Naive B cell (primary cell): ENCODE results near the gene LKAAEAR1. TPM values are rescaled to one million over a fixed set of nuclear protein-coding genes. Genes with fewer than 3 reads are reported as not detected.
A peak's percentile ranks its signal among the peaks of the same experiment; 100 is the strongest.
"Not testable (repeated sequence)": the region's sequence is repeated elsewhere in the genome, so short reads cannot be mapped to it uniquely, and the experiment has no call there.

Experiments used
- ATAC-seq, 2 donors: fragments of 150-1000 bp; cut with Tn5 transposase; 2 replicates each; pipeline ENCODE4 v1.10.0; 2021; ENCODE audit warnings: low read depth in 2 of 2, mild to moderate bottlenecking in 2 of 2, moderate library complexity in 2 of 2
- DNase-seq: peaks from one replicate; pipeline ENCODE4 v3.0.0; 2022
- H3K27ac Mint-ChIP-seq, 6 donors: one replicate each; pipeline ENCODE4 v1.8.0; 2020 to 2022; ENCODE audit warnings: mild to moderate bottlenecking in 6 of 6, mixed read lengths in 6 of 6, moderate library complexity in 5 of 6, inconsistent platforms in 2 of 6
- H3K27me3 Mint-ChIP-seq, 3 donors: one replicate each; pipeline ENCODE4 v1.8.0; 2021 to 2022; ENCODE audit warnings: mixed read lengths in 3 of 3, mild to moderate bottlenecking in 1 of 3
- H3K36me3 Mint-ChIP-seq, 2 donors: one replicate each; pipeline ENCODE4 v1.8.0; 2020 to 2022; ENCODE audit warnings: mixed read lengths in 2 of 2, inconsistent platforms in 1 of 2, mild to moderate bottlenecking in 1 of 2
- H3K4me1 Mint-ChIP-seq, 3 donors: one replicate each; pipeline ENCODE4 v1.8.0; 2020 to 2022; ENCODE audit warnings: mixed read lengths in 3 of 3, inconsistent platforms in 1 of 3, mild to moderate bottlenecking in 1 of 3, moderate library complexity in 1 of 3
- H3K4me3 Mint-ChIP-seq, 8 donors: one replicate each; pipeline ENCODE4 v1.8.0; 2020 to 2022; ENCODE audit warnings: mild to moderate bottlenecking in 8 of 8, mixed read lengths in 8 of 8, moderate library complexity in 8 of 8, inconsistent platforms in 2 of 8
- H3K9me3 Mint-ChIP-seq, 7 donors: one replicate each; pipeline ENCODE4 v1.8.0; 2020 to 2022; ENCODE audit warnings: mixed read lengths in 7 of 7, mild to moderate bottlenecking in 5 of 7, inconsistent platforms in 2 of 7, moderate library complexity in 1 of 7
- polyA plus RNA-seq, 6 donors: library from polyadenylated mRNA; unstranded; fragments of 300-500 nt; fragmentation: Illumina TruSeq; gene quantifications; one replicate each; pipeline ENCODE4 v1.2.3, GENCODE V29; 2021; ENCODE audit warnings: low read depth in 6 of 6

LKAAEAR1 gene
- polyA plus RNA-seq, 6 donors from 2014 or later = 0.47 TPM; not detected in 5

- Mint-ChIP-seq H3K27me3 (peaks cover 0 to 15% (median 8%) of the 10 kb centered on the region in 3 donors), H3K27ac (peak overlapping the region in 2 of 6 donors; percentile 80 to 89), H3K9me3 (peaks cover 0 to 6% (median 0%) of the 10 kb centered on the region in 7 donors), H3K4me1 (peaks cover 16 to 22% (median 21%) of the 10 kb centered on the region in 3 donors), H3K36me3 (peaks cover 0 to 8% of the 10 kb centered on the region in 2 donors), H3K4me3 (no peak overlapping the region)
- ATAC-seq (no peak), DNase-seq (no peak)
Observed at GRCh38 chr20:64099086-64099786, 15.0 kb upstream of the LKAAEAR1 start.

GRCh38 chr20:64098471-64099013 is 14.3 kb upstream of the LKAAEAR1 start:
- no peak overlapping the region for H3K4me3 Mint-ChIP-seq
- no peak for DNase-seq
- H3K9me3 Mint-ChIP-seq = peaks cover 0 to 6% (median 0%) of the 10 kb centered on the region in 7 donors
- H3K36me3 Mint-ChIP-seq = peaks cover 0 to 8% of the 10 kb centered on the region in 2 donors
- H3K27me3 Mint-ChIP-seq = peaks cover 0 to 8% (median 3%) of the 10 kb centered on the region in 3 donors
- peak overlapping the region in 2 of 6 donors; percentile 0 to 67 for H3K27ac Mint-ChIP-seq
- no peak for ATAC-seq
- H3K4me1 Mint-ChIP-seq = peaks cover 16 to 21% (median 19%) of the 10 kb centered on the region in 3 donors

GRCh38 chr20:64096535-64096934 is 12.3 kb upstream of the LKAAEAR1 start:
- peaks cover 0 to 8% of the 10 kb centered on the region in 2 donors for H3K36me3 Mint-ChIP-seq
- peaks cover 10 to 19% (median 19%) of the 10 kb centered on the region in 3 donors for H3K4me1 Mint-ChIP-seq
- ATAC-seq (no peak), DNase-seq (no peak)
- H3K27me3 Mint-ChIP-seq = peaks cover 0 to 4% (median 0%) of the 10 kb centered on the region in 3 donors
- H3K9me3 Mint-ChIP-seq = peaks cover 0 to 6% (median 0%) of the 10 kb centered on the region in 7 donors
- H3K27ac Mint-ChIP-seq = peak overlapping the region in 1 of 6 donors; percentile 5
- H3K4me3 Mint-ChIP-seq = no peak overlapping the region

GRCh38 chr20:64095927-64096326 is 11.7 kb upstream of the LKAAEAR1 start:
- H3K9me3 Mint-ChIP-seq = peaks cover 0 to 6% (median 0%) of the 10 kb centered on the region in 7 donors
- no peak overlapping the region for H3K4me3 Mint-ChIP-seq
- ATAC-seq = no peak
- H3K36me3 Mint-ChIP-seq = peaks cover 0 to 8% of the 10 kb centered on the region in 2 donors
- H3K27me3 Mint-ChIP-seq = no peaks in the 10 kb centered on the region
- no peak overlapping the region for H3K27ac Mint-ChIP-seq
- H3K4me1 Mint-ChIP-seq = peaks cover 6 to 15% (median 13%) of the 10 kb centered on the region in 3 donors
- DNase-seq = no peak

GRCh38 chr20:64095455-64095854 is 11.3 kb upstream of the LKAAEAR1 start:
- ATAC-seq = no peak
- Mint-ChIP-seq H3K4me1 (peaks cover 6 to 15% (median 10%) of the 10 kb centered on the region in 3 donors), H3K27me3 (no peaks in the 10 kb centered on the region), H3K27ac (no peak overlapping the region), H3K4me3 (no peak overlapping the region), H3K9me3 (peaks cover 0 to 6% (median 0%) of the 10 kb centered on the region in 7 donors), H3K36me3 (peaks cover 0 to 8% of the 10 kb centered on the region in 2 donors)
- DNase-seq = no peak

- ATAC-seq (no peak), DNase-seq (no peak)
- H3K27me3 Mint-ChIP-seq = peaks cover 0 to 7% (median 0%) of the 10 kb centered on the region in 3 donors
- H3K9me3 Mint-ChIP-seq = peaks cover 0 to 6% (median 0%) of the 10 kb centered on the region in 7 donors
- peaks cover 2 to 18% (median 6%) of the 10 kb centered on the region in 3 donors for H3K4me1 Mint-ChIP-seq
- peaks cover 0 to 8% of the 10 kb centered on the region in 2 donors for H3K36me3 Mint-ChIP-seq
- peak overlapping the region in 2 of 6 donors; percentile 85 to 86 for H3K27ac Mint-ChIP-seq
- no peak overlapping the region for H3K4me3 Mint-ChIP-seq
Observed at GRCh38 chr20:64093013-64093503, 8.9 kb upstream of the LKAAEAR1 start.

GRCh38 chr20:64092258-64093012 is 8.2 kb upstream of the LKAAEAR1 start:
- peaks cover 2 to 18% (median 6%) of the 10 kb centered on the region in 3 donors for H3K4me1 Mint-ChIP-seq

GRCh38 chr20:64091770-64092169 is 7.6 kb upstream of the LKAAEAR1 start:
- H3K4me1 Mint-ChIP-seq = peaks cover 2 to 15% (median 6%) of the 10 kb centered on the region in 3 donors
- DNase-seq = no peak
- ATAC-seq = no peak
- H3K27ac Mint-ChIP-seq = no peak overlapping the region
- H3K27me3 Mint-ChIP-seq = peaks cover 0 to 7% (median 0%) of the 10 kb centered on the region in 3 donors
- peaks cover 0 to 6% (median 3%) of the 10 kb centered on the region in 7 donors for H3K9me3 Mint-ChIP-seq
- peaks cover 0 to 4% of the 10 kb centered on the region in 2 donors for H3K36me3 Mint-ChIP-seq
- peak overlapping the region in 1 of 8 donors; percentile 15 for H3K4me3 Mint-ChIP-seq

More at GRCh38 chr20:64092258-64093012, 8.2 kb upstream of the LKAAEAR1 start:
- Mint-ChIP-seq H3K27ac (no peak overlapping the region), H3K9me3 (peaks cover 0 to 6% (median 3%) of the 10 kb centered on the region in 7 donors), H3K36me3 (peaks cover 0 to 8% of the 10 kb centered on the region in 2 donors), H3K27me3 (peaks cover 0 to 7% (median 0%) of the 10 kb centered on the region in 3 donors), H3K4me3 (no peak overlapping the region)
- ATAC-seq (no peak), DNase-seq (no peak)

GRCh38 chr20:64091340-64091739 is 7.1 kb upstream of the LKAAEAR1 start:
- Mint-ChIP-seq H3K4me3 (no peak overlapping the region), H3K27ac (no peak overlapping the region), H3K36me3 (no peaks in the 10 kb centered on the region), H3K27me3 (peaks cover 0 to 7% (median 0%) of the 10 kb centered on the region in 3 donors), H3K4me1 (peaks cover 2 to 12% (median 6%) of the 10 kb centered on the region in 3 donors), H3K9me3 (peaks cover 0 to 7% (median 0%) of the 10 kb centered on the region in 7 donors)
- DNase-seq (no peak), ATAC-seq (no peak)

GRCh38 chr20:64090165-64090564 is 6.0 kb upstream of the LKAAEAR1 start:
- Mint-ChIP-seq H3K4me3 (no peak overlapping the region), H3K27me3 (peaks cover 0 to 7% (median 1%) of the 10 kb centered on the region in 3 donors), H3K36me3 (no peaks in the 10 kb centered on the region), H3K4me1 (peaks cover 2 to 12% (median 7%) of the 10 kb centered on the region in 3 donors), H3K9me3 (peaks cover 0 to 7% (median 0%) of the 10 kb centered on the region in 7 donors), H3K27ac (no peak overlapping the region)
- no peak for ATAC-seq
- no peak for DNase-seq

GRCh38 chr20:64088586-64088985 is 4.4 kb upstream of the LKAAEAR1 start:
- peaks cover 6 to 13% (median 7%) of the 10 kb centered on the region in 3 donors for H3K27me3 Mint-ChIP-seq
- not testable (repeated sequence) for H3K27ac Mint-ChIP-seq, ATAC-seq, H3K36me3 Mint-ChIP-seq, DNase-seq, H3K9me3 Mint-ChIP-seq, H3K4me3 Mint-ChIP-seq
- peaks cover 7 to 19% (median 18%) of the 10 kb centered on the region in 3 donors for H3K4me1 Mint-ChIP-seq

GRCh38 chr20:64087226-64087825 is 3.1 kb upstream of the LKAAEAR1 start:
- not testable (repeated sequence) for ATAC-seq, H3K36me3 Mint-ChIP-seq, H3K9me3 Mint-ChIP-seq, H3K4me3 Mint-ChIP-seq, H3K27ac Mint-ChIP-seq, DNase-seq
- H3K27me3 Mint-ChIP-seq = peaks cover 6 to 13% (median 7%) of the 10 kb centered on the region in 3 donors
- H3K4me1 Mint-ChIP-seq = peaks cover 15 to 28% (median 26%) of the 10 kb centered on the region in 3 donors
